Stimulated activated memory B cell treated with anti-CD40 and anti-IgM and Interleukin-4, amounts not matched to agents 10 μg/mL and 1 μg/mL and 100 μg/mL, for 72 hours (primary cell): ENCODE measurements around the gene UBXN2A.
"Not testable (repeated sequence)": the region's sequence is repeated elsewhere in the genome, so short reads cannot be mapped to it uniquely, and the experiment has no call there.

Experiments used
- ATAC-seq: fragments of 150-1000 bp; cut with Tn5 transposase; 2 replicates; pipeline ENCODE4 v1.10.0; 2021
- H3K27ac Mint-ChIP-seq: one replicate; pipeline ENCODE4 v1.8.0; 2022; ENCODE audit warnings: mild to moderate bottlenecking, mixed read lengths
- H3K27me3 Mint-ChIP-seq: one replicate; pipeline ENCODE4 v1.8.0; 2022; ENCODE audit warnings: mixed read lengths
- H3K36me3 Mint-ChIP-seq: one replicate; pipeline ENCODE4 v1.8.0; 2022; ENCODE audit warnings: mixed read lengths
- H3K4me1 Mint-ChIP-seq: one replicate; pipeline ENCODE4 v1.8.0; 2022; ENCODE audit warnings: mixed read lengths
- H3K4me3 Mint-ChIP-seq: one replicate; pipeline ENCODE4 v1.8.0; 2022; ENCODE audit warnings: mild to moderate bottlenecking, moderate library complexity, mixed read lengths
- H3K9me3 Mint-ChIP-seq: one replicate; pipeline ENCODE4 v1.8.0; 2022; ENCODE audit warnings: mixed read lengths

Gene UBXN2A

GRCh38 chr2:24043133-24043532, 102.9 kb downstream of the UBXN2A start:
- Mint-ChIP-seq H3K36me3 (peaks cover 14% of the 10 kb centered on the region), H3K4me1 (peaks cover 33% of the 10 kb centered on the region)
- H3K27me3 Mint-ChIP-seq, H3K4me3 Mint-ChIP-seq, H3K27ac Mint-ChIP-seq, ATAC-seq, H3K9me3 Mint-ChIP-seq: not testable (repeated sequence)

DNA sequence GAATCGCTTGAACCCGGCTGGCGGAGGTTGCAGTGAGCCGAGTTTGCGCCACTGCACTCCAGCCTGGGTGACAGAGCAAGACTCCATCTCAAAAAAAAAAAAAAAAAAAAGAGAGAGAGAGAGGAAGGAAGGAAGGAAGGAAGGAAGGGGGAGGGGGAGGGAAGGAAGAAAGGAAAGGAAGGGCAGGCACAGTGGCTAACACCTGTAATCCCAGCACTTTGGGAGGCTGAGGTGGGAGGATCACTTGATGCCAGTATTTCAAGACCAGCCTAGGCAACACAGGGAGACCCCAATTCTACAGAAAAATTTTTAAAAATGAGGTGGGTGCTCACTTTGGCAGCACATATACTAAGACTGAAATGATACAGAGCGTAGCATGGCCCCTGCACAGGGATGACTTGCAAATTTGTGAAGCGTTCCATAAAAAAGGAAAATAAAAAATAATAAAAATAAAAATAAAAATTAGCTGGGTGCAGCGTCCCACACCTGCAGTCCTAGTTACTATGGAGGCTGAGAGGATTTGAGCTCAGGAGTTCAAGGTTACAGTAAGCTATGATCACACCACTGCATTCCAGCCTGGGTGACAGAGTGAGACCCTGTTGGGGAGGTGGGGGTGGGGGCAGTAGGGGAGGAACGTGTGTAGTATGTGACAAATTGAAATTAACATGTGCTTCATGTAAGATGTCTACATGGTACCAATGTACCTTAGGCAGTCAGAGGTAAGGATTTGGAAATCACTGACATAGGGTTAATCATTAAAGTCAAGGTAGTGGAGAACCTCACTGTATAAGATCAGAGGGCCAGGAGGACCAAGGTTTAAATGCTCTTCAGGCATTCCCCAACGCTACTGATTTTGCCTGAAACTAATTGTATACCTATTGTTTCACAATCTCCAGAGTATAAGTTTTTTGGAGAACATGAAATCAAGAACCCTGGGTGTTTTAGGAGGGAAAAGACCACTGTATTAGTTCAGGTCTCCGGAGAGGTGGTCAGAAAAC, 105.5 kb downstream of the UBXN2A start:
- no peak for ATAC-seq
- Mint-ChIP-seq H3K4me1 (peaks cover 33% of the 10 kb centered on the region), H3K36me3 (peaks cover 6% of the 10 kb centered on the region), H3K27me3 (no peaks in the 10 kb centered on the region), H3K27ac (no peak overlapping the region), H3K9me3 (no peaks in the 10 kb centered on the region), H3K4me3 (no peak overlapping the region)

DNA sequence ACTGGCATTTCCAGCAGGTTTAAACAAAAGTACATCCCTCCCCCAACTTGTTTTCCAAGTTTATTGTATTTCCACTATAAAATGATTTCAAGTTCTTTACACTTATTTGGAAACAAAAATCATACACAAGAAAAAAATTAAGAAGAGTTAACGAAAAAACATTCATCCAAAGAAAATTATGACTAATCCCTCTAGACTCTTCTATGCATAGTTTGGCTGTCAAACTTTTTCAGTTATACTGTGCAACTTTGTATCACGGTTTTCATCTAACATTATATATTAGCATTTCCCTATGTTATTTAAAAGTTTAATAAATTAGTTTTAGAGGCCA, 106.3 kb downstream of the UBXN2A start:
- peaks cover 6% of the 10 kb centered on the region for H3K36me3 Mint-ChIP-seq
- H3K9me3 Mint-ChIP-seq: no peaks in the 10 kb centered on the region
- no peak for ATAC-seq
- peaks cover 33% of the 10 kb centered on the region for H3K4me1 Mint-ChIP-seq
- H3K27me3 Mint-ChIP-seq: no peaks in the 10 kb centered on the region
- peak overlapping the region; percentile 81 for H3K27ac Mint-ChIP-seq
- H3K4me3 Mint-ChIP-seq: peak overlapping the region; percentile 36

DNA sequence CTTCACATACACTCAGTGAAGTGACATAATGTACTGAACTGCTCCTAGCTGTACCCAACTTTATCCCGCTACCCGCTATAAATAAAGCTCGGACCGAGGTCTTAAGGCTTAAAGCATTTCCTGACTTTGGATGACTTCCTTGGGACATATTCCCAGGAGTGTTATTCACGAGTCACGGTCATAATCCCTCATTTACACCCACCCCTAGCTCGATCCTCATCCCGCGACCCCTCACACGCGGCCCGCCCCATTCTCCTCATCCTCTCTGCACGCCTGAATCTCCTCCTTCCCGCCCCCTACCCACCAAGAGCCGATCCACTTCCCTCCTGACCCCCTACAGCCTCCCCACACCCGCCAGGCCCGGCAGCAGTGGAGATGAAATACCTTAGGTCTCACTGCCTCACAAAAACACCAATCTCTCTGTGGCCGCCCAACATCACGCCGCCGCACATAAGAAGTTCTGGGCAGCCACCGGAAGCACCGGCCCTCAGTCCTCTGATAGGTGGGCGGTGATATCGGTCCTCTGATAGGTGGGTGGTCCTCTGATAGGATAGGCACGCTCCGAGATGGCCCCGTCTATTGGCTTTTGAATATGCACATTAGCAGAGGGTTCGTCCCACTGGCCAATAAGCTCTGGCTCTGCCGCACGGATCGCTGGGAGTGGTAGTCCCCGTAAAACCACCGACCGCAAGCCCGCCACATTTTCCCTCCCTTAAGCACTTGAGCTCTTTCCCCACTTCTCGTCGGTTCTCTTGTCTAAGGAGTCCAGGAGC, 106.9 kb downstream of the UBXN2A start, which contains the start of gene WDCP:
TSS of gene WDCP (minus strand) at position 462 of the 773 bp plus-strand sequence. CDS start 7,897 bp downstream, outside the sequence.
- Mint-ChIP-seq H3K4me1 (peaks cover 33% of the 10 kb centered on the region), H3K27ac (peak within 1 kb of the TSS; percentile 81), H3K27me3 (no peaks in the 10 kb centered on the region), H3K36me3 (peaks cover 6% of the 10 kb centered on the region), H3K4me3 (peak within 1 kb of the TSS; percentile 89), H3K9me3 (no peaks in the 10 kb centered on the region)
- ATAC-seq: peak; percentile 100

DNA sequence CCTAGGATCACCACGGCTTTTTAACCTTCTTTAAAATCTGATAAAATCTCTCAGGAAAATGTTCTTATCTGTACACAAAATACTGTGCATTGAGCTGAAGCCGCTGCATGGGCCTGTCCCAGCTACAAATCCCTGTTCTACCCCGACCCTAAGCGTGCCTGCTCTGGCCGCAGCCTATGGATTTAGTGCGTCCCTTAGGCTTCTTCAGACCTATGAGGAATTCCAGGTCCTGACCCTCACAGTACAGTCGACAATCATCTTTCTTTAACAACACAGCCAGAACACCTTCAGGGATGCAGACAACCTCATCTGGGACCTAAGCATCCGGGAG, 107.4 kb downstream of the UBXN2A start:
- no peak for ATAC-seq
- peak overlapping the region; percentile 89 for H3K4me3 Mint-ChIP-seq
- no peaks in the 10 kb centered on the region for H3K27me3 Mint-ChIP-seq
- peaks cover 33% of the 10 kb centered on the region for H3K4me1 Mint-ChIP-seq
- peak overlapping the region; percentile 81 for H3K27ac Mint-ChIP-seq
- peaks cover 6% of the 10 kb centered on the region for H3K36me3 Mint-ChIP-seq
- H3K9me3 Mint-ChIP-seq: no peaks in the 10 kb centered on the region

- no peaks in the 10 kb centered on the region for H3K36me3 Mint-ChIP-seq
- H3K4me3 Mint-ChIP-seq: peak overlapping the region; percentile 40
- ATAC-seq: no peak
- H3K27ac Mint-ChIP-seq: no peak overlapping the region
- H3K9me3 Mint-ChIP-seq: no peaks in the 10 kb centered on the region
- peaks cover 27% of the 10 kb centered on the region for H3K4me1 Mint-ChIP-seq
- no peaks in the 10 kb centered on the region for H3K27me3 Mint-ChIP-seq
Observed at GRCh38 chr2:24048769-24049484, 108.7 kb downstream of the UBXN2A start.

DNA sequence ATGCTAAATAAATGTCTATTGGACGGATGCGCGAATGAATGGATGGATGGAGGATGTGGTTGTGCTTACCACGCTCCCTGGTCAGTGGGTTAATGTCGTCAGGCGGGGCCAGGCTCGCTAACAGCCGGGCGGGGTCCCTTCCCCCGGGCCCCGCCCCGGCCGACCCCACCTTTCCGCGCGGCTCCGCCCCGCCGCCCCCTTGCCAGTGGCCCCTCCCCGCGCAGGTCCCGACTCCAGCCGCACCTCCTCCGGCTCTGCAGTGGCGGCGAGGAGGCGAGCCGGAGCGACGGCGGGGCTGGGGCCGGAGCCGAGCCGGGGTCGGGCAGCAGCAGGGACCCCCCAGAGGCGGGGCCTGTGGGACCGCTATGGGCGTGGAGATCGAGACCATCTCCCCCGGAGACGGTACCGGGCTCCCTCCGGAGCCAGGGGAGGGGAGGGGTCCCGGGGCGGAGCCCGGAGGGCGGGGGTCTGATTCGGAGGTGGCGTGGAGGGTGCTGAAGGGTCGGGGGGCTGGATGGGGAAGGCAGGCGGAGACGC, 109.3 kb downstream of the UBXN2A start, which contains the start of gene FKBP1B:
TSS of gene FKBP1B (plus strand) at position 257 of the 537 bp plus-strand sequence. CDS start at position 366, 109 bp downstream.
- peaks cover 27% of the 10 kb centered on the region for H3K4me1 Mint-ChIP-seq
- no peaks in the 10 kb centered on the region for H3K9me3 Mint-ChIP-seq
- H3K27me3 Mint-ChIP-seq: no peaks in the 10 kb centered on the region
- no peaks in the 10 kb centered on the region for H3K36me3 Mint-ChIP-seq
- ATAC-seq: peak; percentile 47
- H3K4me3 Mint-ChIP-seq: peak within 1 kb of the TSS; percentile 40
- H3K27ac Mint-ChIP-seq: no peak within 1 kb of the TSS

DNA sequence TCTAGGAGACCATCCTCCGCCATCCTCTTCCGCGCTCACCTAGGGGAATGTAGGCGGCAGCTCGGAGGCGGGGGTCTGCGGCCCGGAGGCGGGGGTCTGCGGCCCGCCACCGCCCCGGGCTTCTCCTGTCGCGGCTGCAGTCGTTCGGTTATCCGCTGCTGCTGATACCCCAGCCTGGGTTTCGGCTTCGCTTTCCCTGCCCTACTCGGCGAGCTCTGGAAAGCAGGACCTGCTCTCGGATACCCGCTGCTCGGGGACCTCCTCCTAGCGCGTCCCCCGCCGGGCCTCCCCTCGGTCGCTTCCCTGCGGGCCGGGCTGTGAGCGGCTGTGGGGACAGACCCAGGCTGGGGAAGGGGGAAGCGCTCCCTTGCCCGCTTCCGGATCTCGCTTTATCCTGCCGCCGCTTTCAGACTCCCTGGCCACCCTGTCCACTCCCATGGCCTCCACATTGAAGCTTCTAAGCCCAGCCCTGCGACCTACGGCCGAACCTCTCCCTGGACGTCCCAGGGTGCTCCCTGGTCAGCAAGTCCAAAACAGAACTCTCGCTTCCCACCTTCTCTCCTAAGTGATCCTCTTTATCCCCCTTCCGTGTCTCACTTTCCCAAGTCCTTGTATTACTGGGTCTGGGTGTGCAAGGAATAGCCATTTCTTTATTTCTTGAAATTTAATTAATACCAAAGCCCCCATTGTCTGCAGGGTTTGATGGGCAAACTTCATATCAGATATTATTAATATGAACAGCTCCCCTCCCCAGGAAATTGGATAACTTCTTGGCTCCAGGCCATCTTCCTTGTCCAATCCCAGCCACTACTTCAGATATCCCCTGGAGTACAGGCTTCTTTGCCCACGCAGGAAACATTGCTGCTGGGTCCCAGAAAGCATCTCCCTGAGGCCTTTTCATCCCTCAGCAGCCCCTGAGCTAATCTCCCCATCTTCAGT, 110.0 kb downstream of the UBXN2A start:
- ATAC-seq: no peak
- no peak overlapping the region for H3K4me3 Mint-ChIP-seq

DNA sequence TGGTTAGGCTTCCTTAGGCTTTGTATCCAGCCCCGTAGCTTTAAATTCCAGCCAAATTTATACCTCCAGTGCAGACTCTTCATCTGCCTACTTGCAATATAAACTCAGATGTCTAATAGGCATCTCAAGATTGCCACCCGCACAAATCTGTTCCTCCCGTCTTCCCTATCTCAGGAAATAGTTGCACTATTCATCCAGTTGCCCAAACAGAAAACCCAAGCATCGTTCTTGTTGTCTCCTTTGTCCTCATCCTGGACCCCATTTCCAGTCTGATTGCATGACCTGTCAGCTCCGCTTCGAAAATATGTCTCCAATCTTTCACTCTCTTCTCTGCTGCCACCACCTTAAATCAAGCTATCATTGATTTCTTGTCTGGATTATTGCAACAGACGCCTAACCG, 111.6 kb downstream of the UBXN2A start:
- no peak overlapping the region for H3K27ac Mint-ChIP-seq
- no peaks in the 10 kb centered on the region for H3K36me3 Mint-ChIP-seq
- no peaks in the 10 kb centered on the region for H3K9me3 Mint-ChIP-seq
- peaks cover 10% of the 10 kb centered on the region for H3K4me1 Mint-ChIP-seq
- ATAC-seq: no peak
- H3K27me3 Mint-ChIP-seq: no peaks in the 10 kb centered on the region
- no peak overlapping the region for H3K4me3 Mint-ChIP-seq

More for the DNA sequence above, 110.0 kb downstream of the UBXN2A start:
- peaks cover 21% of the 10 kb centered on the region for H3K4me1 Mint-ChIP-seq
- no peaks in the 10 kb centered on the region for H3K9me3 Mint-ChIP-seq
- no peaks in the 10 kb centered on the region for H3K36me3 Mint-ChIP-seq
- H3K27me3 Mint-ChIP-seq: no peaks in the 10 kb centered on the region
- H3K27ac Mint-ChIP-seq: no peak overlapping the region

DNA sequence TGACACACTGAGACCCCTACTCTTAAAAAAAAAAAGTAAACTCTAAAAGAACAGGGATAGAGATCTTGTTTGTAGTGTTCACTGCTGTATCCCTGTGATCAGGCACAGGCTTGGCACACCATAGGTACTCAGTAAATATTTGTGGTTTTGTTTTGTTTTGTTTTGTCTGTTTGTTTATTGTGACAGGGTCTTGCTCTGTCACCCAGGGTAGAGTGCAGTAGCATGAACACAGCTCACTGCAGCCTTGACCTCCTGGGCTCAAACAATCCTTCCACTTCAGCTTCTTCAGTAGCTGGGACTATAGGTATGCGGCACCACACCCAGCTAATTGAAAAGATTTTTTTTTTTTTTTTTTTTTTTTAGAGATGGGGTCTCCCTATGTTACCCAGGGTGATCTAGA, 112.7 kb downstream of the UBXN2A start:
- Mint-ChIP-seq H3K4me1 (no peaks in the 10 kb centered on the region), H3K4me3 (no peak overlapping the region), H3K9me3 (no peaks in the 10 kb centered on the region), H3K27me3 (no peaks in the 10 kb centered on the region), H3K27ac (no peak overlapping the region), H3K36me3 (no peaks in the 10 kb centered on the region)
- ATAC-seq: no peak
